Stimulated activated CD4-positive, alpha-beta T cell treated with anti-CD3 and anti-CD28 coated beads, Interleukin-2, amount 100 ng/mL, for 24 hours (primary cell): ENCODE results near the gene MEF2A.
"Not testable (repeated sequence)": the region's sequence is repeated elsewhere in the genome, so short reads cannot be mapped to it uniquely, and the experiment has no call there.

Experiments used
- DNase-seq, 2 donors: peaks; one replicate each; pipeline ENCODE4 v3.0.0-alpha.2; 2020

MEF2A gene

DNA sequence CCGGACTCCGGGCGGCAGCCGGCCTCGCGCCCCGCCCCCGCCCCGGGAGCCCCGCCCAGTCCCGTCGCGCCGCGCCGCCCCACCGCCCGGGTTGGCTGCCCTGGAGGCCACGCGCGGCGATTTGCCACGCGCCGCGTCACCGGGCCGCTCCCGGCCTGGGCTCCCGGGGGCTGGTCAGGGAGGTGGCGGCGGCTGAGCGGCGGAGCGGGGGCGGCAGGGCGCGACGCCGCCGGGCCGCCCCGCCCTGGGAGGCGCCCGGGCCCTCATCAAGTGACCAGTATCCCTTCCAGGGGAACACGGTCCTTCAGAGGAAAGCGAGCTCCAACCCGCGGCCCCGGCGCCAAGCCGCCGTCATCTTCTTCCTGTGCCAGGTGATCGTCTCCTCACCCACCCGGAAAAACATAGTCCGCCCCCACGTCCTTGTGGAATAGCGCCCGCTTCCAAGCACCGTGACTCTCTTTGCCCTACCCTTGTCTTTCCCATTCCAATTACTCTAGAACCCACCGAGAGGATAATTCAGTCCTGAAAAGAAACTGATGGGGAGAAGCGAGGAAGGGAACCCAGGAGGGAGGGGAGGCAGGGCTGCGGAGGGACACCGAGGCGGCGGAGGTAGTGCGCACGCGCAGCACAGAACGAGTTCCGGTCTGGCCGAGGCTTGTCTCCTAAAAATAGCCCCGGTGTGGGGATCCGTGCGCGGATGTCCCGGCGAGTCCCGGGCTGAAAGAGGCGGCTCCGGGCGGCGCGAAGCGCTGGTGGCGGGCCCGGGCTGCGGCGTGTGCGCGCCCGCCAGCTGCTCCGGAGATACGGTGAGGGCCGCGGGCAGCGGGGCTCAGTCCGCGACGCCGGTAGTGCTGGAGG lies at the start of gene MEF2A:
MEF2A (plus strand) TSS at position 686 of the 858 bp plus-strand sequence. CDS start 67,136 bp downstream, outside the sequence.
- peak; percentile 91 to 92 for DNase-seq

DNA sequence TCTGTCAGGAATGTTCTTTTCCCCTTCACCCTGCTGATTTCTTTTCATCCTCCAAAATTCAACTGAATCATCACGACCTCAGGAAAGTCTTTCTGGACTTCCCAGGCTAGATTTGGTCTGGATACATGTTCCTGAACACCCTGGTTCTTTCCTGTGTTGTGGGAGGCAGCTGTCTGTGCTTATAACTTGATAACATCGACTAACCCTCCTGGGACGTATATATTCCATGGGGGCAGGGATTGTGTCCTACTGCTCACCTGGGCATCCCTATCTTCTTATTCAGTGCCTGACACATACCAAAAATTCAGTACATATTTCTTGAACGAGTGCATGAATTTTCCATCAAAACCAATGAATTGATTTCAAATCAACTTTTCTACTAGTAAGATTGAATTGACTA lies 47.6 kb upstream of the MEF2A start:
- DNase-seq, result no peak

- DNase-seq, result not testable (repeated sequence)
Measured at GRCh38 chr15:99519366-99519765, 46.4 kb upstream of the MEF2A start.

DNA sequence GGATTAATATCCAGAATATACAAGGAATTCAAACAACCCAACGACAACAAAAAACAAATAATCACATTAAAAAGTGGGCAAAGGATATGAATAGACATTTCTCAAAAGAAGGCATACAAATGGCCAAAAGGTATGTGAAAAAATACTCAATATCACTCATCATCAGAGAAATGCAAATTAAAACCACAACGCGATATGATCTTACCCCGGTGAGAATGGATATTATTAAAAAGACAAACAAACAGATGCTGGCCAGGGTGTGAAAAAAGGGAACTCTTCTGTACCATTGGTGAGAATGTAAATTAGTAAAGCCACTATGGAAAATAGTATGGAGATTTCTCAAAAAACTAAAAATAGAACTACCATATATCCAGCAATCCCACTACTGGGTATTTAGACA lies 43.5 kb upstream of the MEF2A start:
- DNase-seq, result no peak

DNA sequence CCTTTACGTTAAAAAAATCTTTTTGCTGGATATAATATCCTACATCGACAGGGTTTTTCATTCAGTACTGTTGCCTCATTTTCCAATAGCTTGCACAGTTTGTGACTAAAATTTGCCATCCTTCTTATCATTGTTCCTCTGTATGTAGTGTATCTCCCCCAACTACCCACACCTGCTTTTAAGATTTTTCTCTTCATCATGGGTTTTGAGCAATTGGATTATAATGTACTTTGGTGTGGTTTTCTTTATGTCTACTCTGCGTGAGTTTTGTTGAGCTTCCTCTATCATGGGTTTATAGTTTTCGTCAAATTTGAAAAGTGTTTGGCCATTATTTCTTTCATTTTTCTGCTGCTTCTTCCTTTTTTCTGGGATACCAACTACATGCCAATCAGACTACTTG lies 39.6 kb upstream of the MEF2A start:
- DNase-seq, result no peak

- no peak for DNase-seq
Measured at GRCh38 chr15:99526671-99527070, 39.1 kb upstream of the MEF2A start.

GRCh38 chr15:99536422-99537040 lies 29.3 kb upstream of the MEF2A start:
- no peak for DNase-seq

GRCh38 chr15:99537344-99537743 lies 28.4 kb upstream of the MEF2A start:
- DNase-seq, result no peak

DNA sequence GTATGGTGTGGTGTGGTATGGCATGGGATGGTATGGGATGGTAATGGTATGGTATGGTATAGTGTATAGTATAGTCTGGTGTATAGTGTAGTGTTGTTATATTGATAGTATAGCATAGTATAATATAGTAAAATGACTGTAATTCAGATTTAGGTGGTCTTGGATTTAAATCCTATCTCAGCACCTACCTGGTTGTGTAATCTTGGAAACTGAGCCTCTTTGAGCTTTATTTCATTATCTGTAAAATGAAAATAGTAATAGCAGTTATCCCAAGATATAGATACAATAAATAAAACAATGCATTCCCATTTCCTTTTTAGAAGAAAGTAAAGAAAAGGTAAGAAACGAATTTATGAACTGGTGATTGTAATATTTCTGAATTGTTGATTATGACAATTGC lies 27.5 kb upstream of the MEF2A start:
- no peak for DNase-seq

GRCh38 chr15:99542828-99543227 lies 23.0 kb upstream of the MEF2A start:
- no peak for DNase-seq

DNA sequence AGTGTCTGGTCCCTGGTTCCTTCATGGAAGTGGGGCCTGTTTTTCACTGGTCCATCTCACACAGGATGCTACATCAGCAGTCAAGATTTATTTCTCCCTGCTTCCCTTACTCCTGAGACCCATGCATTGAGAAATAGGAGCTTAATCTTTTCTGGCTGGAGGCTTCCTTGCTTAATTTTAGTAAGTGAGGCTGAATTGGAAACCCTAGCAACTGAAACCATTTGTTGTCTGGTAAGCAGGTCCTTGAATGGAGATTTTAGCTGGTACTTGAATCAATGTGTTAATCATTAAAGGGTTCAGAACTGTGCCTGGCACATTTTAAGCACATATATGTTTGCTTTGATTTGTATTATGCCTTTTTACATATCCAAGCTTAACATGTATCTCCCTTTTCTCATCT lies 20.2 kb upstream of the MEF2A start:
- no peak for DNase-seq

- DNase-seq, result no peak
Measured at GRCh38 chr15:99546441-99547100, 19.2 kb upstream of the MEF2A start.

GRCh38 chr15:99547517-99547916 lies 18.3 kb upstream of the MEF2A start:
- DNase-seq, result no peak

GRCh38 chr15:99550077-99550476 lies 15.7 kb upstream of the MEF2A start:
- peak in 1 of 2 donors; percentile 16 for DNase-seq

DNA sequence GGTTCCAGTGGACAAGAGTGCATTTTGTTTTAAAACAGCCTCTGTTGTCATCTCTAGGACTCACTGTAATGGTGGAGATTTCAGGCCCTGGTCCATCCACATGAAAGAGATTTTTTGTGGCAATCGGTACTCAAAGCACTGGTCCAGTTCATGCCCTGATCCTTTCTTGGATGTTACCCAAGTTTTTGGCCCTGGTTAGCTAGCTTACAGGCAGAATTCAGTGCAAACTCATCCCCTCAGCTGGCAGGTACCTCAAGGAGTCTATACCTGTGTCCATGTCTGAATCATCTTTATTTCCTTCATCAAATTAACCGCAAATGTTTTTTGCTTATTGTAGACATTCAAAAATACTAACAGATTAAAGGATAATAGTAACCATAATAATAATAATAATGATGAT lies 13.7 kb upstream of the MEF2A start:
- no peak for DNase-seq

- no peak for DNase-seq
Measured at GRCh38 chr15:99554880-99555488, 10.8 kb upstream of the MEF2A start.

GRCh38 chr15:99556011-99556410 lies 9.8 kb upstream of the MEF2A start:
- no peak for DNase-seq

- no peak for DNase-seq
Measured at GRCh38 chr15:99556578-99556977, 9.2 kb upstream of the MEF2A start.

DNA sequence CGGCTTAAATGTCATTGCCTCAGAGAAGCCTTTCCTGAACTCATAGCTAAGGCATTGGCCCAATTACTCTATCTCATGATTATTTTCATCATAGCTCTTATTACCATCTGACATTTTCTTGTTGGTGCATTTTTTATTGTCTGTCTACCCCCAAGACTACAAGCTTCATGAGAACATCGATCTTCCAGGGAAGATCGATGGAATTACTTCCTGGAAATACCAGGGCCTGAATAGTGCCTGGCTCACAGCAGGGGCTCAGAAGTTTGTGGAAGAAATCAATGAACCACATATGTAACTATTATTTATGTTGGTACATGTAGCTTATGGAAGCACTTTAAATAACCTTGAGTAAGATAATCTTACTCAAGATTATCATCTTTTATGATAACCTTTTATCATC lies 7.7 kb upstream of the MEF2A start:
- DNase-seq, result no peak

- DNase-seq, result no peak
Measured at GRCh38 chr15:99558571-99558970, 7.2 kb upstream of the MEF2A start.

DNA sequence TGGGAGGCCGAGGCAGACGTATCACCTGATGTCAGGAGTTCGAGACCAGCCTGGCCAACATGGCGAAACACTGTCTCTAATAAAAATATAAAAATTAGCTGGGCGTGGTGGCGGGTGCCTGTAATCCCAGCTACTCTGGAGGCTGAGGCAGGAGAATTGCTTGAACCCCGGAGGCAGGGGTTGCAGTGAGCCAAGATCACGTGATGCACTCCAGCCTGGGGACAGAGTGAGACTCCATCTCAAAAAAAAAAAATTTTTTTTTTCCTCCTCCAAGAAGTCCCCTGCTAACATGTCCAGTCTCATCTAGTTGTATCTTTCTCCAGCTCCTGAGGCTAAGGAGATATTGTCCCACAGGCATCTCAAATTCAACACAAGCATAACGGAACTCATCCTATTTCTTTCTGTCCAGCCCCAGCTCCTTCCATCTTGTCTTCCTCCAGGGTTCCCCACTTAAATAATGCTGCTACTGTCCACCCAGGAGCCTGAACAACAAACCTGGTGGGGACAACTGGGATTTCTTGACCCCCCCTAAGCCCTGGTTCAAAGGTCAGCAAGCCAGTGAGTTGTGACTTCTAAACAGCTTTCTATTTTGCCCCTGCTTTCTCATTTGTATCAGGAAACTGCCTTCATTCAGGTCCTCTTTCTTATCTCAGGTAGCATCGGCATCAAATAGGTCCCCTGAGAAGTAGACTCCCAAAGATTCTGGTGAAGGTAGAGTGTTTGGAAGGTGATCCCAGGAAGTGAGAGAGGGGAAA lies 4.1 kb upstream of the MEF2A start:
- DNase-seq, result no peak

GRCh38 chr15:99562238-99562637 lies 3.5 kb upstream of the MEF2A start:
- no peak for DNase-seq
